Left ventricle myocardium inferior (tissue), 1 donor: Measurements from ENCODE around the gene GET4. TPM values are rescaled to one million over a fixed set of nuclear protein-coding genes. Genes with fewer than 3 reads are reported as not detected.
"Not testable (repeated sequence)": the region's sequence is repeated elsewhere in the genome, so short reads cannot be mapped to it uniquely, and the experiment has no call there.

Experiments used
- DNase-seq: peaks from one replicate; pipeline ENCODE4 v3.0.0-alpha.2; 2020
- H3K27ac ChIP-seq: fragments of 200-600 bp; replicated peaks from 2 replicates; pipeline ENCODE4 v1.8.0; 2021
- H3K27me3 ChIP-seq: fragments of 200-600 bp; 2 replicates; pipeline ENCODE4 v1.8.0; 2021; ENCODE audit warnings: low read depth
- H3K36me3 ChIP-seq: fragments of 200-600 bp; 2 replicates; pipeline ENCODE4 v1.8.0; 2021
- H3K4me1 ChIP-seq: fragments of 200-600 bp; 2 replicates; pipeline ENCODE4 v1.8.0; 2021
- H3K4me3 ChIP-seq: fragments of 200-600 bp; 2 replicates; pipeline ENCODE4 v1.8.0; 2021; ENCODE audit warnings: mild to moderate bottlenecking, moderate library complexity
- H3K9me3 ChIP-seq: fragments of 200-600 bp; replicated peaks from 2 replicates; pipeline ENCODE4 v1.8.0; 2021
- CTCF ChIP-seq: fragments of 200-600 bp; IDR thresholded peaks from 2 replicates; pipeline ENCODE4 v1.8.0; 2021; ENCODE audit warnings: antibody characterized with exemption, mild to moderate bottlenecking, borderline replicate concordance
- intact Hi-C: fragments of 100-400 bp; cut with micrococcal nuclease; formaldehyde crosslinking; loops from one replicate; pipeline ENCODE4 v1.11.0; 2022
- total RNA-seq: library from RNA; stranded (reverse); fragmentation: NEBNext Ultra II Directional; extraction: Animal tissue kit (Norgen Biotek cat#: 25700); gene quantifications from one replicate; pipeline ENCODE4 v1.2.1, GENCODE V29; 2021
- donor health status: DM: no; HTN: yes; CAD: no; lungs with severe emphysema.

Gene GET4
- total RNA-seq, 1 donor from 2014 or later = 22.9 TPM

- no peak for TF ChIP-seq CTCF
- H3K27ac ChIP-seq = peak overlapping the region; percentile 47
- no peak overlapping the region for H3K4me3 ChIP-seq
- no peaks in the 10 kb centered on the region for H3K9me3 ChIP-seq
- H3K36me3 ChIP-seq = no peaks in the 10 kb centered on the region
- DNase-seq = no peak
- peaks cover 3% of the 10 kb centered on the region for H3K4me1 ChIP-seq
- intact Hi-C loops = no loop called here
- peaks cover 18% of the 10 kb centered on the region for H3K27me3 ChIP-seq
Measured at GRCh38 chr7:908159-908581, 31.8 kb downstream of the GET4 start.

DNA sequence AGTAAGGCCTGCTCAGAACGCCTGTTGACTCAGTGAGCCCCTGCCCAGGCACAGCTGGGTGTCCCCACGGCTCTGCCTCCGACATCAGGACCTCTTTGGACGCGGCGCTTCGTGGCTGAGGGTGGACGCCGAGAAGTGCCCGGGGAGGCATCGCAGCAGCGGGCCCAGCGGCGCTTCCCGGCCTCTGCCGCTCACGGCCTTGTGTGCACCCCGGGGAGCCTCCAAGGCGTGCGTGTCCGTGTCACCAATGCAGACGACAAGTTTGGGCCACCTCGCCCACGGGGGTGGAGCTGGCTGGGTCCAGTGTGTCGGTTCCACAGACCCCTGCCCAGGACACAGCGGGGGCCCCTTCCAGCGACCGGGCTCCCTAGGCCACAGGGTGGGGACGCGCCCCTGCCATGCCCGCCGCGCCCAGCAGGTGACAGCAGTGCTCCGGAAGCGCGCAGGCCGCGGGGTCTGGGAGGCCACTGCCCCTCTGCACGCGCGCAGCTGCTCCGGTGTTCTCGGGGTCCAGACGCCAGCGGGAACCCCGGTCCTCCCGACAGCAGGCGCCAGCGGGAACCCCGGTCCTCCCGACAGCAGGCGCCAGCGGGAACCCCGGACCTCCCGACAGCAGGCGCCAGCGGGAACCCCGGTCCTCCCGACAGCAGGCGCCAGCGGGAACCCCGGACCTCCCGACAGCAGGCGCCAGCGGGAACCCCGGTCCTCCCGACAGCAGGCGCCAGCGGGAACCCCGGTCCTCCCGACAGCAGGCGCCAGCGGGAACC is 32.4 kb downstream of the GET4 start:
- peak; percentile 50 for DNase-seq
- TF ChIP-seq CTCF = peak; percentile 80
- H3K9me3 ChIP-seq, H3K4me1 ChIP-seq, intact Hi-C loops, H3K36me3 ChIP-seq: not testable (repeated sequence)
- Histone ChIP-seq H3K27me3 (peaks cover 12% of the 10 kb centered on the region), H3K27ac (peak overlapping the region; percentile 47), H3K4me3 (peak overlapping the region; percentile 54)

- H3K4me3 ChIP-seq = peak overlapping the region; percentile 54
- H3K27me3 ChIP-seq = peaks cover 3% of the 10 kb centered on the region
- no peaks in the 10 kb centered on the region for H3K9me3 ChIP-seq
- H3K36me3 ChIP-seq = no peaks in the 10 kb centered on the region
- DNase-seq = peak; percentile 77
- H3K4me1 ChIP-seq = peaks cover 3% of the 10 kb centered on the region
- intact Hi-C loops = no loop called here
- no peak for TF ChIP-seq CTCF
- H3K27ac ChIP-seq = peak overlapping the region; percentile 51
Measured at GRCh38 chr7:909358-910329, 33.3 kb downstream of the GET4 start.

DNA sequence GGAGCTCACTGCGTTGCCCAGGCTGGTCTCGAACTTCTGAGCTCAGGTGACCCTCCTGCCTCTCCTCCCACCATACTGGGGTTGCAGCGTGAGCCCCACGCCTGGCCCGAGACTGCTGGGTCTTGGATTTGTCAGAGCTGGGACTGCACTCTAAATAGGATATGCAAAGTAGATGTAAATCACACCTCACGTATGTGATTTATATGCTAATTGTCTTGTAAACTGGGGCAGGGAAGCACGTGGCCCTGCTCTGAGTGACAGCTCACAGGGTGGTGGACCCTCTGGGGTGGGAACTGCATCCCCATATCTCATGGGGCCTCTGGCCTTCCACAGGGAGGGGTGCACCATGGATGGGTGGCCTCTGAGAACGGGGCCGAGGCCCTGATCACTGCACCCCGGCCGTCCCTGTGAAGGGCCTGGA is 34.1 kb downstream of the GET4 start:
- Histone ChIP-seq H3K27ac (no peak overlapping the region), H3K4me1 (peaks cover 3% of the 10 kb centered on the region), H3K4me3 (no peak overlapping the region), H3K36me3 (no peaks in the 10 kb centered on the region), H3K9me3 (no peaks in the 10 kb centered on the region), H3K27me3 (peaks cover 2% of the 10 kb centered on the region)
- no peak for DNase-seq
- TF ChIP-seq CTCF = no peak
- intact Hi-C loops = no loop called here

DNA sequence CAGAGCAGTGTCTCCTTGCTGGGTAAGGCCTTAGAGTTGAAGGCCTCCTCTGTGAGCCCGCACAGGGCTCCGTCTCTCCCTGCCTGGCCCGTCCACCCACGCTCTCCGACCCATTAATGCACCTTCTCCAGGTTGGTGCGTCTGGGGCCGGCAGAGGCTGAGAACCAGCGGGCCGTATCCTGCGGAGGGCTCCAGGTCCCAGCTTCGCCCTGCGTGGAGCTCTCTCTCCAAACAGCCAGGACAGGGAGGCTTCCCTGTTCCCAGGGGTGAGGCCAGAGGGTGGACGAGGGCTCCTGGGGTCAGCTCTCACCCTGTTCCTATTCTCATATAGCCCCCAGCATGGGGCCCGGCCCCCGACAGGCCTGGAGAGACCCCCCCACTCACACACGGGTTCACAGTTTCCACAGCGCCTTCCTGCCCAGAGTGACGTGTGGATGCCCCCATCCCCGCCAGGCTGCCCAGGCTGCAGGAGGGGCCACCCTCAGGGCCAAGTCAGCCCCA is 34.6 kb downstream of the GET4 start:
- Histone ChIP-seq H3K4me3 (no peak overlapping the region), H3K36me3 (no peaks in the 10 kb centered on the region), H3K9me3 (no peaks in the 10 kb centered on the region), H3K27ac (no peak overlapping the region), H3K4me1 (peaks cover 3% of the 10 kb centered on the region), H3K27me3 (peaks cover 3% of the 10 kb centered on the region)
- intact Hi-C loops = no loop called here
- no peak for DNase-seq
- no peak for TF ChIP-seq CTCF
